Frontal cortex (tissue), 4 donors: ENCODE results near the gene NAA20. TPM values are rescaled to one million over a fixed set of nuclear protein-coding genes. Genes with fewer than 3 reads are reported as not detected.
A peak's percentile ranks its signal among the peaks of the same experiment; 100 is the strongest.

ENCODE experiments used
- DNase-seq, 2 donors: peaks; one replicate each; pipeline ENCODE4 v3.0.0; 2012; ENCODE audit warnings: low spot score in 2 of 2
- FAIRE-seq: peaks from 2 replicates; lab custom pipeline; 2012; peaks lifted over from hg19 to GRCh38; lab: Jason Lieb, UNC
- total RNA-seq: library from RNA; depleted of rRNA; stranded (reverse); fragments of >200 nt; gene quantifications from one replicate; pipeline ENCODE4 v1.2.3, GENCODE V29; 2014
- donor health status: control.
- donor health status: control.
- donor health status: control.

NAA20 gene
- total RNA-seq, 1 donor from 2014 or later: 46.5 TPM

DNA sequence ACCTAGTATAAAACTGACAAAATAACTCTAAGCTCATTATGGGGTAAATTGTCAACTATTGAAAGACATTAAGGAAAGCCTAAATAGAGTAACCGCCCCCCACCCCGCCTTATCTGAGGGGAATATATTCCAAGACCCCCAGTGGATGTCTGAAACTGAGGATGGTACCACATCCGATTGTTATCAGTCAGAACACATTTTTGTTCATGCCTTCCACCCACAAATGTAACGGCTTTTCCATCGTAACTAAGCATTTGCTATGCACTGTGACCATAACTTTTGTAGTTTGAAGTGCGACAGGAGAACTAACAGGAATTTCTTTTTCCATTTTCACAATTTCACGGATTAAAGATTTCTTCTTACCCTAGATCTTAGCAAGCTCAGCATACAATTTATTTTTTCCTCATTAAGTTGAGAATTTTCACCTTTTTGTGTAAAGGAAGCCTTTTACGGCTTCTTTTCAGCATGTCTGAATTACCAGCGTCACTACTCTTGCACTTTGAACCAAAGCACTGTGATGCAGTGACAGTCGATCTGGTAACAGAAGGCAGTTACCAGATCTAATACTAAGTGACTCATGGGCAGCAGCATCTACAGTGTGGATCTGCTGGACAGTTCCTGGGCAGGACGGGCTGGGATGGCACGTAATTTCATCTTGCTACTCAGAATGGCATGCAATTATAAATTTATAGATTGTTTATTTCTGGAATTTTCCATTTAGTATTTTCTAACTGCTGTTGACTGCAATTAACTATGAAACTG, 47.0 kb downstream of the NAA20 start:
- DNase-seq: no peak

GRCh38 chr20:20065361-20065760, 48.2 kb downstream of the NAA20 start:
- DNase-seq (no peak), FAIRE-seq (no peak)

More for the DNA sequence above, 47.0 kb downstream of the NAA20 start:
- FAIRE-seq: no peak

GRCh38 chr20:20070871-20071726, 53.9 kb downstream of the NAA20 start:
- DNase-seq (no peak), FAIRE-seq (no peak)

- FAIRE-seq (no peak), DNase-seq (no peak)
Measured at GRCh38 chr20:20073801-20074371, 56.7 kb downstream of the NAA20 start.

DNA sequence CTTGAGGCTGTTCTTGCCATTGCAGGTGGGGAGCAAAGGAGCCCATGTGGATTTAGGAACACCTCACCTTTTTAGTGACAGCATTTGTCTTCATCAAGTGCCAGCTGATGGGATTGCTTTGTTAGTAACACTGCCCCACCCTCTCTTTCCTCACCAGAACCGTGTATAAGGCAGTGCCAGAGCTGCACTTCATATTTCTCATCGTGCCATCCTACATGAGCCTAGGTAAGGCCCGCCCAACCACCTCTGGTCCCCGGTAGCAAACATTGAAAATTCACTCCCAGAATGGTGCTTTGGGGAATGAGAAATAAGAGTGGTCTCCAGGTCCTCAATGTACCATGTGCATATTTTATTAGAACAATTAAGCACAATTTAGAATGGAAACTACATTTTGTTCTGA, 57.9 kb downstream of the NAA20 start:
- FAIRE-seq (no peak), DNase-seq (no peak)

- DNase-seq (peak; percentile 36 to 52), FAIRE-seq (peak; percentile 47)
Measured at GRCh38 chr20:20076297-20077065, 59.3 kb downstream of the NAA20 start.

GRCh38 chr20:20078041-20078440, 60.9 kb downstream of the NAA20 start:
- FAIRE-seq: no peak
- DNase-seq: no peak

DNA sequence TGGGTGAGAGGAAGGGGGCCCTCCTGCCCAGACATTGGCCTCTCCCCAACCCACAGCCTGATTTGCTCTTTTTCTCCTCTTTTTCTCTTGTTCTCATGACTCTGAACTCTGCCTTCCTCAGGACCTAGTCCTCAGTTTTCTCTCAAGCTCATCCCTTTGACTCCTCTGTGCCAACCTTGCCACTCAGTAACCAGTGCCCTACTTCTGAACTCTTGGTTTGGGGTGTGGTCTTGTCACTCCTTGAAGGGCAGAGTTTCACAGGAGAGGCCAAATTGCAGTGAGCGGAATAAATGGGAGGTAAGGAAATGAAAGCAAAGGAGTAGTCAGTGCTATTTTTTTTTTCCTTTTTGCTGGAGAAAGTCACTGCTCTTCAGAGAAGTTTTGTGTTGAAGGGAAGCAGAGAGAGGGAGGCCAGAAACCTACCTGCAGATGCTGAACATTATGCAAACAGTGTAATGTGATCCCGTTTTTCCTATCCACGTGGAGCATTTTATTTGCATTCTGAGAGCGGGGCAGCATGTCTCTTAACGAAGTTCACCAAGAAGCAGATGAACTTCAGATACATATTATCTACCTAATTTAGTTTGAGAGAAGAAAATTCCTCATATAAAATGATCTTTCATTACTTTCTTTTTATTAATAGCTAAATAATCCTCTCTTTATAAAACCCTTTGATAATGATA, 62.1 kb downstream of the NAA20 start:
- no peak for DNase-seq
- FAIRE-seq: no peak

Other genes with a start within 250 kb of the NAA20 start
- gene CRNKL1, start 35.1 kb downstream of the NAA20 start, total RNA-seq: 74.6 TPM
- gene CFAP61, start 35.2 kb downstream of the NAA20 start, total RNA-seq: 2.0 TPM